HG03558 (cell line): Measurements from ENCODE around the gene SMARCC1.

Experiments
- ATAC-seq: cut with Tn5 transposase; IDR thresholded peaks from one replicate; pipeline ENCODE4 v1.9.1; 2021; ENCODE audit warnings: moderate number of reproducible peaks; ENCODE audit not compliant: unreplicated experiment; ENCODE audit errors: extremely low read depth

The SMARCC1 gene

GRCh38 chr3:47603332-47603731, 178.4 kb downstream of the SMARCC1 start:
- no peak for ATAC-seq

- ATAC-seq, result no peak
These were observed 180.4 kb downstream of the SMARCC1 start for GRCh38 chr3:47601281-47601680.

DNA sequence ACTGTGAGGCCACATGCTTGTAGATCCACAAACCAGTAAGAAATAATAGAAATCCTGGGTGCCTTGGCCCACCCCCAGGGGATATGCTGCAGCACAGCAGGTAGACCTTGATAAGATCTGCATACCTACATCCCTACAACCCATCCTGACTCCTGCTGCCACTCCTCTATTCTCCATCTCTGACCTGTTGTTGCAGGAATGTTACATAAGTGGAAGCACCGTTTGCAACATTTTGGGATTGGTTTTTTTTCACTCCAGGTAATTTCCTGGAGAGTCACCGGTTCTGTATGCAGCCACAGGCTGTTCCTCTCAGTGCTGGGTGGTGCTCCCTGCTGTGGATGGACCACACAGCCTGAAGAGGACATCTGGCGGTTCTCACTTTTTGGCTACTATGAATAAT, 186.9 kb downstream of the SMARCC1 start:
- no peak for ATAC-seq

GRCh38 chr3:47592066-47592795, 189.5 kb downstream of the SMARCC1 start:
- no peak for ATAC-seq

DNA sequence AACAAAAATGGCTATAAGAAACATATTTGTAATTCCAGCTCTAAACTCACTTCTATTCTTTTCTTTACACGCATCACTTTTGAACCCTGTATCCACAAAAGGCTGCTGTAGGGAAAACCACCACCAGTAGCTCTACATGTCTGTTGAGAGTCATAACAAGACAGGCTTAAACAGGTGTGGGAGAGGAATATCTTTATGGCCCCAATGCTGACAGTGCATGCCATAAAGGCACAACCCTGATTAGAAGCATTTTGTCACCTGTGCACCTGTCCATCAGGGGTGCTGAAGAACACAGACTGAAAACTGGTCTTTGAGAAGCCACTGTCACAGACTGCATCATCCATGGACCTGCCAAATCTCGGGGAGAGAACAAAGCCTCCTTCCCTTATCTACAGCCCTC, 191.5 kb downstream of the SMARCC1 start:
- ATAC-seq, result no peak

DNA sequence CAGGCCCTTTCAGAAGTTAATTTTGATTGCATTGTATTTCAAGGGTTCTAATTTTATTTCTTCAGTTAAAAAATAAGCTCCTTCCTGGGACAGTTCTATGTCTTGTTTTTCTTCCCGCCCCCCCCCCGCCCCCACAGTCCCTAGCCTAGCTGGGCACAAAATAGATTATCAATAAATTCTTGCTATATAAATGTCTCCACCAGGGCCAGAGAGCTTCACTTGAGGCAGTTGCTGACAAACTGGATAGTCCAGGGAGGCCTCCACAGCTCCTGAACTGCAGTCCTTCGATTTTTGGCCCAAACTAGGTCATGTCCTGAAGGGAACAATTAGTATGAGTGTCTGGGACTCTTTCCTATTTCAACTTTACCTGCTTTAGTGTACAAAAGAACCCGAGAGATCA, 193.1 kb downstream of the SMARCC1 start:
- ATAC-seq, result no peak

GRCh38 chr3:47588053-47588452, 193.6 kb downstream of the SMARCC1 start:
- no peak for ATAC-seq

DNA sequence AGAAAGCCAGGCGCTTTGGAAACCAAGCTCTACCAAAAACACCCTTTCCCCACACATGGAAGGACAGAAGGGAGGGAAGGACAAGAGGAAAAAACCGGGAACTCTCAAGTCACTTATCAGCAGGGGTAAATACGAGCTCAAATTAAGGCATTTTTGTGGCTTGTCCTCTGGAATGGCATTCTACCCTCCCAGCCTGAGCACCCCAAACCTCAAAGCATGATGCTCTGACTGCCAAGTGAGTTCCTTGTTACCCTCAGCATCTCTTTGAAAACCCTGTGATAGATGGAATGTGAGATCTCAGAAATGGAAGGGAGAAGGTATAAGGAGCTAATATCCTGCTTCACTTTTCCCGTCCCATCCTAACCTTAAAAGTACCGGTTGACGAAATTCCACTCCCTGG, 194.9 kb downstream of the SMARCC1 start:
- no peak for ATAC-seq

- no peak for ATAC-seq
These were observed 198.2 kb downstream of the SMARCC1 start for GRCh38 chr3:47583320-47584075.

DNA sequence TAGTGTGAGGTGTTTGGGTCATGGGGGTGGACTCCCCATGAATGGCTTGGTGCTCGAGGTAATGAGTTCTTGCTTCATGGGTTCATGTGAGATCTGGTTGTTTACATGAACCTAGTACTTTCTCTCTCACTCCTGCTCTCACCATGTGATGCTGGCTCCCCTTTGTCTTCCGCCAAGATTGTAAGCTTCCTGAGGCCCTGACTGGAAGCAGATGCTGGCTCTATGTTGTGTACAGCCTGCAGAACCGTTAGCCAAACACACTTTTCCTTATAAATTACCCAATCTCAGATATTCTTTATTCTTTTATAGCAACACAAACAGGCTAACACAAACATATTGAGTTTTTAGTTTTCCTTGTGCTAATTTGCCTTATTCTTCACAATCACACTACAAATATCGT, 199.9 kb downstream of the SMARCC1 start:
- ATAC-seq, result no peak

GRCh38 chr3:47581422-47581821, 200.3 kb downstream of the SMARCC1 start:
- no peak for ATAC-seq

GRCh38 chr3:47580481-47580880, 201.2 kb downstream of the SMARCC1 start:
- ATAC-seq, result no peak

- no peak for ATAC-seq
These were observed 201.8 kb downstream of the SMARCC1 start for GRCh38 chr3:47579875-47580274.

DNA sequence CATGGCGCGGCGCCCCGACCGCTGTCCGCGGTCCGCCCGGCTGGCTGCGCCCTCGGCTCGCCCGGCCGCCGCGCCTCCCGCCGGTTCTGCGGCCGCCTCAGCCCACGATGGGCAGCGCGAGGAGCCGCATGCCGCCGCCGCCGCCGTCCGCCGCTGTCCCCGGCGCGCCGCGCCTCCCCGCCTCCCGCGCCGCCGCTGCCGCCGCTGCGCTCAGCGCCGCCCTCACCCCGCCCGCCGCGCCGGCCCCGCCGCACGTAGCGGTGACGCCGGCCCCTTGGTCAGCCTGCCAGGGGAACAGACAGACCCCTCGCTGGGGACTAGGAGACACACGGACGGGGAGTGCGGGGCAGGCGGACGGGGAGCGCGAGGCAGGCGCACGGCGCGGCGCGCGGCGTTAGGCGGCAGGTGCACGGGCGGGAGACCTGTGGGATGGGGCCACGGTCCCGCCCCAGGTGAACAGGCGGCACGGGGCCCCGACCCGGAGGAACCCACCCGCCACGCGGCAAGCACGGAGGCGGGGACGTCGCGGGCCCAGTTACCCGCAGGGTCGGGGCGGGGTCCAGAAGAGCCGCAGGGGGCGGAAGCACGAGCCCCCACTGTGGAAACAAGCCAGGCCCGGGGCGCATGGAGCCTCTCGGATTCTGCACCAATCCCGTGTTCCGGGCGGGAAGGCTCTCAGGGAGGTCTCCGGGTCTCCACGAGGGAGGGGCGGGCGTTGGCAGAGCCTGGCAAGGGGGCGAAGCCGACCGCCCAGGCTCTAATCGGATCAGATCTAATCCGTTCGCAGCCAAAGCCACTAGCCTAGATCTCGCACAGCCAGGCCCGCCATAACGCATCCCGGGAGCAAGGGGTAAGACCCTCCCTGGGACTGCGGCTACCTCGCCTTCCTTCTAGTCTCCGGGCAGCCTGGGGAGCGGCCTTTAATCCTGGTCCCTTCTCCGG, 202.7 kb downstream of the SMARCC1 start, which contains the start of gene CSPG5:
CSPG5 (minus strand) TSS at position 175 of the 942 bp plus-strand sequence; CDS start at position 3, 172 bp downstream.
- ATAC-seq, result no peak

DNA sequence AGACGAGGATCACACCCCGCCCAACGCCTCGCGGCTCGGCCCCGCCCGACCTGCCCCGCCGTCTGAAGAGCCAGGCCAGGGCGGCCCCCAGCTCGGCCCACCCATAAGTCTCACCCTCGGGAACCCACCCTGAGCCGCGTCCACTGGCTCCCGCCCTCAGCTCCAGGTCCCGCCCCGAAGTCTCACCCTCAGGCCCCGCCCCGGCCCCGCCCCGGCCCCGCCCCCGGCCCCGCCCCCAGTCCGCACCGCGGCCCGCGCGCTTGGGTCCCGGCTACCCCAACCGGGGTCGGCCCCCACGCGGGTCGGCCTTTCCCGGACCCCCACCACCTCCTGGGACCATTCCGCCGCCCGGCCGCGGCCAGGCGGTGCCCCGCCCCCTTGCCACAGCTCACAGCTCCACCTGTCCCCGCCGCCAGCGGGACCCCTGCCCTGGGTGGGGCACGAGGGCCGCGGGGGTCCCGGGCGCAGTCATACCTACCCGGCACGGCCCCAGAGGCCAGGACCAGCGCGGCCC, 203.5 kb downstream of the SMARCC1 start:
- ATAC-seq, result no peak

GRCh38 chr3:47577583-47578118, 204.0 kb downstream of the SMARCC1 start:
- no peak for ATAC-seq

GRCh38 chr3:47573190-47574172, 208.2 kb downstream of the SMARCC1 start:
- ATAC-seq, result no peak

DNA sequence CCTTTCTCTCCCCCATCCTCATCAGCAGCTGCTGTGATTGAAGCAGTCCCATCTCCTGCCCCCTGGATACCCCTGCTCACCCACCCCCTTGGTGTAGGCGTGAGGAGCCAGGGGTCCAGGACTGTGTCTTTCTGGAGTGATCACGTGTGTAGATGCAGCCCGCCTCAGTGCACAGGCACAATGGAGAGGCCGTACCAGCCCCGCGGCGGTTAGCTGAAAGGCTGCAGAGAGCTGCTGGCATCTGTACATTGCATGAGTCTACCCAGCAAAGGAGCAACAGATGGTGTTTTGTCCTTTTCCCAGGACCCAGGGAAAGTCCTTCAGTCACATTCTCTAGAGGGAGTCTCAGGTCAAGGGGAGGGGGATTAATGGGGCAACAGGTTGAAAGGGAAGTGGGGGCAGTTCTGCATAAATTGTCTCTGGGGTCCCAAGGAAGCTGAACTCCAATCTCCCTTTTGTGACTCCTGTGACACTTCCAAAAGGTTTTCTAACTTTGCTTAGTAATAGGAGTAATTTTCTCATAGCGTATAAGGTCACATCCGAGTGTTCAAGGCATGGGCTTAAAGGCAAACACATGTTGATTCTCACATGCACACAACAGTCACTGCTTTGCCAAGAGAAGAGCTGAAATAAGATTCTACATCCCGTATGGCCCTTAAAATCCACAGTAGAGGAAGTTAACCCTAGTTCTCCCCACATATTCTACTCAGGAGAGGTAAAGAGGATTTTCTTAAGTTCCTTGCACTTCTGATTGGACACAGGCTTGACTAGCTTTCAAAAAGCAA, 210.1 kb downstream of the SMARCC1 start:
- no peak for ATAC-seq
